ENCODE data around the gene ZNF808. TPM values are rescaled to one million over a fixed set of nuclear protein-coding genes. Genes with fewer than 3 reads are reported as not detected.
"Not testable (repeated sequence)": the region's sequence is repeated elsewhere in the genome, so short reads cannot be mapped to it uniquely, and the experiment has no call there.

Gene ZNF808
- total and polyA plus RNA-seq, 9 of the 15 experiments (the other 6 are each of a cell fraction or from before 2014, with no cell fraction given): 3.1 to 20.1 (median 10.9) TPM

GRCh38 chr19:52532480-52532879, 5.0 kb downstream of the ZNF808 start (continued):
- TF ChIP-seq, protein P1, sequence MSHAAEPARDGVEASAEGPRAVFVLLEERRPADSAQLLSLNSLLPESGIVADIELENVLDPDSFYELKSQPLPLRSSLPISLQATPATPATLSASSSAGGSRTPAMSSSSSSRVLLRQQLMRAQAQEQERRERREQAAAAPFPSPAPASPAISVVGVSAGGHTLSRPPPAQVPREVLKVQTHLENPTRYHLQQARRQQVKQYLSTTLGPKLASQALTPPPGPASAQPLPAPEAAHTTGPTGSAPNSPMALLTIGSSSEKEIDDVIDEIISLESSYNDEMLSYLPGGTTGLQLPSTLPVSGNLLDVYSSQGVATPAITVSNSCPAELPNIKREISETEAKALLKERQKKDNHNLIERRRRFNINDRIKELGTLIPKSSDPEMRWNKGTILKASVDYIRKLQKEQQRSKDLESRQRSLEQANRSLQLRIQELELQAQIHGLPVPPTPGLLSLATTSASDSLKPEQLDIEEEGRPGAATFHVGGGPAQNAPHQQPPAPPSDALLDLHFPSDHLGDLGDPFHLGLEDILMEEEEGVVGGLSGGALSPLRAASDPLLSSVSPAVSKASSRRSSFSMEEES (CRISPR knock-in tag; IDR thresholded peaks at IDR 0.05): no peak
- TF ChIP-seq MAFF (IDR thresholded peaks at IDR 0.05; ENCODE audit: low read length): peak; percentile 80
- no peak for TF ChIP-seq ATF6 (CRISPR knock-in tag; IDR thresholded peaks at IDR 0.05)
- peak; percentile 87 for TF ChIP-seq MAFK (IDR thresholded peaks at IDR 0.05; ENCODE audit: low read length)

- ATAC-seq: no peak
- intact Hi-C loops (cut with micrococcal nuclease): no loop called here
- peaks cover 37% of the 10 kb centered on the region for H3K36me3 ChIP-seq (ENCODE audit: control insufficient read depth, insufficient read depth, low read length)
Observed at GRCh38 chr19:52533901-52534300, 6.4 kb downstream of the ZNF808 start.

GRCh38 chr19:52535385-52535770, 7.9 kb downstream of the ZNF808 start:
- H3K9me3 ChIP-seq (replicated peaks; ENCODE audit: control insufficient read depth, insufficient read depth, low read depth, low read length); CTCF ChIA-PET (ENCODE audit: low intra/inter-chr PET ratio); H3K4me2 ChIP-seq (ENCODE audit: insufficient read depth, low read length); H2AFZ ChIP-seq (ENCODE audit: low read depth, low read length); FAIRE-seq; DNase-seq (ENCODE audit: extremely low read depth in 1 of 4, low spot score in 3 of 4); intact Hi-C loops (cut with micrococcal nuclease); H3K27ac ChIP-seq (ENCODE audit: extremely low read depth, low read depth, low read length); H4K20me1 ChIP-seq (replicated peaks; ENCODE audit: control insufficient read depth, insufficient read depth, low read length); POLR2A ChIA-PET; in situ Hi-C loops (cut with MboI); H3K4me1 ChIP-seq (replicated peaks in 1 of 2; ENCODE audit: control insufficient read depth in 2 of 2, insufficient read depth in 2 of 2, low read length in 2 of 2); H3K9me1 ChIP-seq (ENCODE audit: control insufficient read depth, insufficient read depth, low read length); H3K27me3 ChIP-seq (ENCODE audit: control insufficient read depth in 2 of 2, insufficient read depth in 2 of 2, low read length in 2 of 2); H3K9ac ChIP-seq (ENCODE audit: insufficient read depth in 1 of 2, low read depth in 2 of 2, low read length in 2 of 2); H3K4me3 ChIP-seq; BruUV-seq (replicated peaks); ATAC-seq: not testable (repeated sequence)
- 99% methylated on average over 8 of the region's 15 CpGs for WGBS (ENCODE audit: insufficient coverage, low coverage, missing lambda C conversion rate)
- peaks cover 20% of the 10 kb centered on the region for H3K79me2 ChIP-seq (ENCODE audit: control insufficient read depth, insufficient read depth, low read length)
- peaks cover 29% of the 10 kb centered on the region for H3K36me3 ChIP-seq (ENCODE audit: control insufficient read depth, insufficient read depth, low read length)

More at GRCh38 chr19:52533901-52534300, 6.4 kb downstream of the ZNF808 start:
- in situ Hi-C loops (cut with MboI): no loop called here
- BruUV-seq (replicated peaks): no TSS peak
- no peaks in the 10 kb centered on the region for H3K27me3 ChIP-seq (ENCODE audit: control insufficient read depth in 2 of 2, insufficient read depth in 2 of 2, low read length in 2 of 2)
- H3K9ac ChIP-seq (ENCODE audit: insufficient read depth in 1 of 2, low read depth in 2 of 2, low read length in 2 of 2): no peak overlapping the region
- FAIRE-seq: no peak
- no peak overlapping the region for H3K27ac ChIP-seq (ENCODE audit: extremely low read depth, low read depth, low read length)
- H4K20me1 ChIP-seq (replicated peaks; ENCODE audit: control insufficient read depth, insufficient read depth, low read length): no peaks in the 10 kb centered on the region
- H3K79me2 ChIP-seq (ENCODE audit: control insufficient read depth, insufficient read depth, low read length): peaks cover 25% of the 10 kb centered on the region
- no peak overlapping the region for H2AFZ ChIP-seq (ENCODE audit: low read depth, low read length)
- TF ChIP-seq NFXL1 (CRISPR knock-in tag; IDR thresholded peaks at IDR 0.05) (no peak), ZC3H4 (CRISPR knock-in tag; IDR thresholded peaks at IDR 0.05; ENCODE audit: borderline replicate concordance) (no peak), ZFP91 (CRISPR knock-in tag; IDR thresholded peaks at IDR 0.05) (no peak), POLR2AphosphoS5 (IDR thresholded peaks at IDR 0.05; ENCODE audit: control insufficient read depth, insufficient read depth, low read depth, low read length) (no peak)
- H3K9me3 ChIP-seq (replicated peaks; ENCODE audit: control insufficient read depth, insufficient read depth, low read depth, low read length): no peaks in the 10 kb centered on the region
- ChIA-PET POLR2A (no interaction called here), CTCF (ENCODE audit: low intra/inter-chr PET ratio) (no interaction called here)
- H3K4me2 ChIP-seq (ENCODE audit: insufficient read depth, low read length): no peak overlapping the region
- 96% methylated on average over 5 of the region's 5 CpGs for WGBS (ENCODE audit: insufficient coverage, low coverage, missing lambda C conversion rate)
- no peaks in the 10 kb centered on the region for H3K9me1 ChIP-seq (ENCODE audit: control insufficient read depth, insufficient read depth, low read length)
- no peak for DNase-seq (ENCODE audit: extremely low read depth in 1 of 4, low spot score in 3 of 4)
- no peak overlapping the region for H3K4me3 ChIP-seq
- H3K4me1 ChIP-seq (replicated peaks in 1 of 2; ENCODE audit: control insufficient read depth in 2 of 2, insufficient read depth in 2 of 2, low read length in 2 of 2): 0 out of 5 replicates have a peak, but pooled peaks cover 0 to 2% of the 10 kb centered on the region in 2 experiments
